HG03135 (cell line): ENCODE data around the gene HOXC11.

Source experiments
- ATAC-seq: cut with Tn5 transposase; IDR thresholded peaks from one replicate; pipeline ENCODE4 v1.9.1; 2021; ENCODE audit warnings: mild to moderate bottlenecking, moderate library complexity; ENCODE audit not compliant: unreplicated experiment

Gene HOXC11

DNA sequence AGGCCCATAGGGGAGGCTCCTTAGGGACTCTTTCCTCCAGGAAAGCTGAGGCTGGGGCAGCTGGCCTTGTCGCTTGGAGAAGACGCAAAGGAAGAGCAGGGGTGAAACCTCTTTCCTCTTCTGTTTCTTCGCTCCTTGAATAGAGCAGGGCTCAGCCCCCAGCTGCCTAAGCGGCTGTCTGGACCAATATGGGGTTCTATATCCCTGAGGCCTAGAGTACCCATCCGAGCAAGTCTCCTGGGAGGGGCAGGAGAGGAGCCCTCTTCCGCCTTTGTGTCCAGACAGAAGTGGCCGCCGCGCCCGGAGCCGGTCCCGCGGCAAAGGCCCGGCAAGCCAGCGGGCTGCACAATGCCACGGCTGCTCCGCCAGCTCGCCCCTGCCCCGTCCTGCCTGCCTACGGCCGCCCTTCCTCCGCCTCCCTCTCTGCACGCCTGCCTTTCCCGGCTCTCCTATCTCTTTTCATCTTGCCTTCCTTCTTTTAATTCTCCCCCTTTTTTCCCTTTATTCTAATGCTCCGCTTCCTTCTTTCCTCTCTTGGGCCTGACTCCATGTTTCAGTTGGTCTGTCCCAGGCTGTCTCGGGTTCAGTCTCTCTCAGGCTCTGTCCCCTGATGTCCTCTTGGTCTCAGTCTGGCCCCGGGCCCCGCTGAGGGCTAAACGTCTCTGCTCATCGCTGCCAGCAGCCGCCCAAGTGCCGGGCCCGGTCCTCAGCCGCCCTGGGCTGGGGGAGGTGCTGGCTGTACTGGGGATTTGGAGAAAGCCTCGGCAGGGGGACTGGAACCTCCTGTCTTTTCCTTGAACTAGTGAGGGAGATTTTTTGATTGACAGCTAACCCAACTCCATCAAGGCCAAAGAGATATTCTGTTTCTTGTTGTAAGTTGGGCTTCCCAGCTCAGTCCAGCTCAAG lies 24.5 kb downstream of the HOXC11 start:
- no peak for ATAC-seq

DNA sequence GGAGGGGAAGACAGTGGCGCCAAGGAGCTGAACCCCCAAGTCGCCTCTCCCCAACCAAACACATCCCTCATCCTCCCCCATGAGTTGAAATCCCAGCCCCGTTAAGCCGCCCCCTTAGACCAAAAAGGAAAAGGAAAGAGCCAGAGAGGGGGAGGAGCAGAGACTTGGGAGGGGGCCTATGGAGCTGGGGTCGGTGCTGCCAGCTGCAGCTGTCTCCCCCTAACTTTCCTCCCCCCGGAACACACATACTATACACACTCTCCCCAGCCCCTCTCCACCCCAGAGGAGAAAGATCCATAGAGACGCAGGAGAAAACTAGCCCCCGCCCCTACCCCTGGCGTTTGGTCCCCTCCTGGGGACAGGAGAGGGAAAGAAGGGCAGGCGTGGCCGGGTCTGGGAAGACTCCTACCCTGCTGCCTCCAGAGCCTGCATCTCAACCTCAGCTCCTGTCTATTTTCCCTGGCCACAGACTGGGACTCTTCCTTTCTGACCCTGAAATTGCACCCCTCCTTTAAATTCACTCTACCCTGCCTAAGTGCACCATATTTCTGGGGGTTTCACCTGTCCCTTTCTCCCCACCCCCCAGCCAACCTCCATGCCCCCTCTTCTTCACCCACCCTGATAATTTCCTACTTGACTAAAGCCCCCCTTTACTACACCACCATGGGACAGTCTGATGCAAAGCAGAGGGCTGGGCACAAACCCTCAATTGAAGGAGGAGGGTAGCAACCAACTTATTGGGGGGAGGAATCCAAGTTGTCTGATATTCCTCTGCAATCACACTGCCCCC lies 25.4 kb downstream of the HOXC11 start:
- ATAC-seq = no peak

DNA sequence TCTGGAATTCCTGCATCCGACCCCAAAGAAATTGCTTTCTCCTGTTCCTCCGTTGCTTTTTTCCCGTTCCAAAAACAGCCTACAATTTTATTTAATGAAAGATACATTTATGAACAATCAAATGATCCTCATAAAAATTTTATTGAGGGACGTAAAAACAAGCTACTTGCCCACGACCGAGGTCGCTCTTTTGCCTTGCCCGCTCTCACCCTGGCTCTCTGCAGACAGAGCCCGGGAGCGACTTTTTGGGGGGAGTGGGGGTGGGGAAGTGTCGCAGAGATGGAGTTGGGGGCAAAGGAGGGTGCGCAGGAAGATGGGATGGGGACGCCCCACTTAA lies 25.9 kb downstream of the HOXC11 start:
- no peak for ATAC-seq

DNA sequence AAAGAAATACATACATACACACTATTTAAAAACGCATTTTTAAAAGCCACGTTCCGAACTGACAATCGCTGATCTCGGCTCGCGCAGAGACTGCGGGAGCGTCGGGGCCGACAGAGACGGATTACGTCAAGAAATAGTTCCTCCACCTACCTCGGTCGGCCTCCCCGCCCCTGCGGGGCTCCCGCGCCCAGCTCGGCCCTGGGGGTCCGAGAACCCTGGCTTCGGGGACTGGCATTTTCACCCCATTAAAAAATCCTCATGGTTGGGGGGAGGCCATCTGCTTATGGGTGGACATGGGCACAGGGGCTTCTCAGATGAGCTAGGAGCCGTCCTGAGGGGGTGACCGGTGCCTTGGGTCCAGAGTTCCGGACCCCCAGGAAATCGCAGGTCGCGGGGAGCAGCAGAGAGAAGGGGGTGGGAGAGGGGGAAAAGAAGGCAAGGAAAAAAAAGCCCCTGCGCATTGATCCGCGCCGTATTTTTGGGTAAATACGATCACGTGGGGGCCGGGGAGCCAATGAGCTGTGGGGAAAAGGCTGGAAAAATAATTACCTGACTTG lies 26.7 kb downstream of the HOXC11 start:
- ATAC-seq = no peak

DNA sequence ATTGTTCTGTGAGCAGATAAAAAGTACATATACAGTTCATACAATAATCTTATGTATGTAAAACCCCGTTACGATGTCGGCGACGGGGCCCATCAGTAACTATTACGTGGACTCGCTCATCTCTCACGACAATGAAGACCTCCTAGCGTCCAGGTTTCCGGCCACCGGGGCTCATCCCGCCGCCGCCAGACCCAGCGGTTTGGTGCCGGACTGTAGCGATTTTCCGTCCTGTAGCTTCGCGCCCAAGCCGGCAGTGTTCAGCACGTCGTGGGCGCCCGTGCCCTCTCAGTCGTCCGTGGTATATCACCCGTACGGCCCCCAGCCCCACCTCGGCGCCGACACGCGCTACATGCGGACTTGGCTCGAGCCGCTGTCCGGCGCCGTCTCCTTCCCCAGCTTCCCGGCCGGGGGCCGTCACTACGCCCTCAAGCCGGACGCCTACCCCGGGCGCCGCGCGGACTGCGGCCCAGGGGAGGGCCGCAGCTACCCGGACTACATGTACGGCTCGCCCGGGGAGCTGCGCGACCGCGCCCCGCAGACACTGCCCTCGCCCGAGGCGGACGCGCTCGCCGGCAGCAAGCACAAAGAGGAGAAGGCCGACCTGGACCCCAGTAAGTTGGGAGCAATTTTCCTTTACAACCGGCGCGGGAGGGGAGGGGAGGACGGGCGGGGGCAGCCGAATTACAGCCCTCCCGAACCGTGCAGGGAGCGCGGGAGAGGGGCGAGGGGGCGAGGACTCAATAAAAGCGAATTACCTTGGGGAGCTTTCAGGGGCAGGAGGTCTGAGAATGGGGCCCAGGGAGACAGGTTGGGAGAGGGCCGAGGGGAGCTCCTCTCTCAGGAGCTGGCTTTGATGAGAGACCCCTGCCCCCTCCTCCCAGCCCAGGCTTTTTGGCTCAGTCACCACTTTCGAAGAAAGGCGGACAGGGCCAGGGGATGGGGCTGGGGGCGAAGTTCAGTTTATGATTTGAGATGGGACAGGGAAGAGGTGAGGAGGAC lies 27.5 kb downstream of the HOXC11 start, which contains the start of gene HOXC9:
TSS of gene HOXC9 (plus strand) at position 46 of the 999 bp plus-strand sequence. CDS start at position 74, 28 bp downstream.
- ATAC-seq = no peak

DNA sequence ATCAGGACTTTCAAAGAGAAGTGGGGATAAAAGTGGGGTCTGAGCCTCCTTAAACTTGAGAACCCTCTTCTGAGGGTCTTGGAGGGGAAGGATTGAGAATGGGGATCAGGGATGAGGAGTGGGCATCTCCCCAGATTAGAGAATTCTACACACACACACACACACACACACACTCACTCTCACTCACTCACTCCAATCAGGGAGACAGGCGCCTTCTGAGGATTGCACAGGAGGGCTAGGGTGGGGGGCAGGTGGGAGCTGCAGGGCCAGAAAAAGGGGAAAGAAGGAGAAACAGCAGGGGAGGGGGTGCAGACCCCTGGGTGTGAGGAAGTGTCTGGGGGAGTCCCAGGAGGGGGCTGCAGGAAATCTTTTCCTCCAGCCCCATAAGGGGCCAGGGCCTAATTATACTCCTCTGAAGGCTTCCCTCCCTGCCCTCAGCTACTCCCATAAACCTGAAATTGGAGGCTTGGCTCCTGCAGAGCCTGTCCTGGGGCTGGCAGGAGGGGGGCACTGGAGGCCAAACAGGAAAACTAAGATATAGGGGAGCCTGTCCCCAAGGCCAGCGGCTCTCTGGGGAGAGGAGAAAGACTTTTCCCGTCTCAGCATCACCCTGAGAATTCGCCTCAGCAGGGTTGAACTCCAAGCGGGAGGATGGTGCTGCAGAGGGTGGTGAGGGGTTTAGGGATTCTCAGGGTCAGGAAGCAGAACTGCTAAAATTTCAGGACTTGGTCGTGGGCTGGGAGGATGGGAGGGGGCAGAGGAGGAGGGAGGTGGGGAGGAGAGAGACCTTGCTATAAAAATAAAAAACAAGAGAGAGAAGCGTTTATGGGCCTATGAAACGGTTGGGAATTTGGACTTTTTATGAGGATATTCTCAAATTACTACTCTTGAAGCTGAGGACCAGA lies 28.6 kb downstream of the HOXC11 start:
- ATAC-seq = no peak

DNA sequence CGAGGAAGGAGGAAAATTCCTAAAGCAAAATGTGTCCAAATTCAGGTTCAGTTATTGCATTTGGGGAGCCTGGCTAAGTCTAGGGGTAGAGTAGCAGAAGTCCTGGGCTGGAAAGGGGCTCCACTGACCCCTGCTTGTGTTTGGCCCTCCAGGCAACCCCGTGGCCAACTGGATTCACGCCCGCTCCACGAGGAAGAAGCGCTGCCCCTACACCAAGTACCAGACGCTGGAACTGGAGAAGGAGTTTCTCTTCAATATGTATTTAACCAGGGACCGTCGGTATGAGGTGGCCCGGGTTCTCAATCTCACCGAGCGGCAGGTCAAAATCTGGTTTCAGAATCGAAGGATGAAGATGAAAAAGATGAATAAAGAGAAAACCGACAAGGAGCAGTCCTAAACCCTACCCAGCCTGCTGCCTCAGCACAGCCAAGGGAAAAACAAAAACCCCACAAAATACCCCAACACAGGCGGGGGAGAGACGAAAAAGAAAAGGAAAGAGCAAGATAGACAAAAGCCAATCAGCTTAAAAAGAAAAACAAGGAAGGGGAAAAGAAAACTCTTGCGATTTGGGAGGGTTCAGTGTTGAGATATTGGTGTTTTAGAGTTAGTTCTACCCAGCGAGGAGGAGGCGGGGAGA lies 29.5 kb downstream of the HOXC11 start:
- ATAC-seq = no peak

DNA sequence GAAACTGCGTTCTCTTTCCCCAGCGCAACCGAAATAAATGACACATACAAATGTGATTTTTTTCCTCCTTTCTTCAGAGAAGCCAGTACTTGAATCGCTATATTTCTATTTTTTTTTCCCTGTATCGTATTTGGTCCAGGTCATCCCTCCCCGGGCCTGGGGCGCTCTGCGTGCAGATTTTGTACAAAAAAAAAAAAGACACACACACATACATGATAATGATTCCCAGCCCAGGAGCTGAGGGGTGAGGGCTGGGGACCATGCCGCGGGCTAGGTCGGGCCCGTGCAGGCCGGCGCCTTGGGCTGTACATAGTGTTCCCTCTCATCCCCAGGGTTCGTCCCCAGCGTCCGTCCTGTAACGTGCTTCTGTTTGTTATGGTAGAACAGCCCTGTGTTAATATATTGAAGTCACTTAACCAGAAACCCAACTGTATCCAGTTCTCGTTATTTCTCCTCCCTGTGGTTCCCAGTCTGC lies 30.0 kb downstream of the HOXC11 start:
- ATAC-seq = no peak

DNA sequence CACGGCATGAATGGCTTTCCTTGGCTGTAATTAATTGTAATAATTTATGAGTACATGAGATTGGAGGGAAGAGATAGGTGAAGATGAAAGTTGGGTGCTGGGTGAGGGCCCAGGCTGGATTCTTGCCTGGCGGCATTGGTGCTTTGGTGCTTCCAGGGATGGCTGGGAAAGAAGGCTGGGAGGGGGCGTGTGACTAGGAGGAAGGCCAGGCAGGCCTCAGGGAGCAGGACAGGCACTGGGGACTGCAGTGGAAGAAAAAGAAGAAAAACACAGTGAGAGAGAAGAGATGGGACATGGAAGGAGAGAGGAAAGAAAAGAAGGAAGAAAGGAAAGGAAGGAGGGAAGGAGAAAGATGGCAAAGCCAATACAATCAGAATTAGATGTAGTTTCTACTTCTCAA lies 30.7 kb downstream of the HOXC11 start:
- ATAC-seq = no peak

DNA sequence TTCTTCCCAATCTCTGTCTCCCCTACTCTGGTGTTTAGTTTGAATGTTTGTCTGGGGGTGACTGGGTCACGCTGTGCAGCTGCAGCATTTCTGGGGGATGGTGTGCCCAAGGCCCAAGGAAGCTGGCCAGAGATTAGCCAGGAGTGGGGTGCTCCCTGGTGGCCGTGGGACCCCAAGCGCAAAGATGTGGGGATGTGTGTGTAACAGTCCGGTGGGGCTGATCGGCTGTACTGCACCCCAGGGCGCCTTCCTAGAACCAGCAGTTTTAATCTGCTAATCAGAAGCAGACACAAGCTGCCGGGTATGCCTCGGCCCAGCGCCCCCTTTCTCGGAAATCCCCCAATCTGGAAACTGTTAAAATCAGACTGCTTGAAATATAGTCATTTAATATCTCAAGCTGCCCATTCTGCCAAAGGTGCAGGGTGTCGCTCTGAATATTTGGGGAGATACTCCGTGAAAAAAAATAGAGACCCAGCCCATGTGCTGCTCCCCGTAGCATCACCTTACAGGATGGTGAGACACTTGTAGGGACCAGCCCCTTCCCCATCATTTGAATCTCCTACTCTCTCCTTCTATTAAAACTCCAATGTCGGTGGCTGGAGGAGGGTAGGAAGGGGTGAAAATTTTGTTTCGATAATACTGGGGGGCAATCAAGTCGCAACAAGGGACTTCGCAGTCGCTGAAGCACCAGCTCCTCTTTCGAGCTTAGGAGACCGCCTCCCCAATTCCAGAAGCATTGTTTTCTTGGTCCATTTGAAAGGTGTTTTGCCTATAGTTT lies 31.3 kb downstream of the HOXC11 start:
- ATAC-seq = no peak

DNA sequence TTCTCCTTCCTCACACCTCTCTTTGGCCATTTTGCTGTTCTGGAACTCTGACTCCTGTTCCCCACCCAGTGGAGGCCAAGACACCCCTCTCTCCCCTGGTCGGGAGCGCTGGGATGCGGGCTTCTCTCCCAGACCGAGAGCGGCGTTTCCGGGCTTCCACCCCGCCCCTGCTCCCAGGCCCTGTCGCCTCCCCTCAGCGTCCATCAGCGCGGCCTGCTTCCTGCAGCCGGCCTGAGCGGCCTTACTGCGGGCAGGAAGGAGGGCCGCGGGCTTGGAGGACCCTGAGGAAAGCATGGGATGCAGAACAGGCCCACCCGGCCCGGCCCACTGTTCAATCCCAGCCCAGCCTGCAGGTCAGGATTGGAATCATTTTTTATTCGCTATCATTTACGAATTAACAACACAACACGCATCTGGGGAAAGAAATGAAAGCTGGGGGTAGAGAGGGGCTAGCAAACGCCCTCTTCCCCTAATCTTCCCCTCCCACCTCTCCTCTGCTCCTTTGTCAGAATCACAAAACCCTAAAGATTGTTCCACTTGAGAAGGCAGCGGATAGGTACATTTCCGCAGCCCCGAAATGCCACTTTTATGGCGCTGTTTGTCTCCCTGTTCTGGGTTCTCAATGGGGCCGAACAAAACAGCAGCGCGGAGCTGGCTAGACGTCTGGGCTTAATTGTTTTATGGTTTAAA lies 32.1 kb downstream of the HOXC11 start:
- ATAC-seq = no peak

DNA sequence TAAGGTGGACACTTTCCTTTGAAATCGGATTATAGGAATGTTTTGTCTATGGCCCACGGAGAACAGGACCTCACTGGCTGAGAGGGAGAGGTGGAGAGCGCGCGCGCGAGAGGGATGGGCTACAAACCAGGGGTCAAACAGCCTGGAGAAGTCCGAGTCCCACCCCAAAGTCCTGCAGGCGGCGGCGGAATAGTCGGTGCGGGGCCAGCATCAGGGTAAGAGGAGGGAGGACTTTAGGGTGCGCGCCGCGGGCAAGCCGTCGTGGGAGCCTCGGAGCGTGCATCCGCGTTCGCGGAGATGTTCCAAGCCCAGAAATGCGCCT lies 32.6 kb downstream of the HOXC11 start:
- ATAC-seq = no peak

DNA sequence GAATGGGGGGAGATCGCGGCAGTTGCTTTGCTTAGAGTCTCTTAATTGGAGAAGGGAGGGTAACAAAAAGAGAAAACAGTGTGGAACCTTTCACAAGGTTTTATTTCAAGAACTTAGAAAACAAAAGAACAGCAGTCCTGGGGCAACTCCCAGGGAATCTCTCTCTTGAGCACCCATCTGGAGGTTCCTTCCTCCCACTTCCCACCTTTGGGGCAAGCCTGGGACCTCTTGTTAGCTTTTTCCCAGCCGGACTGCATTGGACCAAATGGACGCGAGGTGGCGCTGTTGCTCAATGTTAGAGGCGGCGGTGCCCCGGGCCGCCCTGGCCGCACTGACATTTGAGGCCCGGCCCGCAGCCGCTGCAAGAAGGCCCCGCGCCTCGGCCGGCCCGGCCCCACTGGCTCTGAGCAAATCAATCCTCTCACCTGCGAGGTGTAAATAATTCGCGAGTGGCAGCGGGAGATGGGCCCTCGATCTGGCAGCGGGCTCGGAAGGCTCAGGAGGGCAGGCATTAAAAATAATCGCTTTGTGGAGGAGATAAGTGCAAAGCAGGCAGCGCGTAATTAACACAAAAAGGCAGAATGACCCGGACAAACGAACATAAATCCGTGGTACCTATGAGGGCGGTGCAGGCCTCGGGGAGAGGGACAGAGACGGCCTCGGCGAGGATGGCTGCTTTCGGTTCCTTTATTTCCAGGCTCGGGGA lies 33.1 kb downstream of the HOXC11 start:
- no peak for ATAC-seq

DNA sequence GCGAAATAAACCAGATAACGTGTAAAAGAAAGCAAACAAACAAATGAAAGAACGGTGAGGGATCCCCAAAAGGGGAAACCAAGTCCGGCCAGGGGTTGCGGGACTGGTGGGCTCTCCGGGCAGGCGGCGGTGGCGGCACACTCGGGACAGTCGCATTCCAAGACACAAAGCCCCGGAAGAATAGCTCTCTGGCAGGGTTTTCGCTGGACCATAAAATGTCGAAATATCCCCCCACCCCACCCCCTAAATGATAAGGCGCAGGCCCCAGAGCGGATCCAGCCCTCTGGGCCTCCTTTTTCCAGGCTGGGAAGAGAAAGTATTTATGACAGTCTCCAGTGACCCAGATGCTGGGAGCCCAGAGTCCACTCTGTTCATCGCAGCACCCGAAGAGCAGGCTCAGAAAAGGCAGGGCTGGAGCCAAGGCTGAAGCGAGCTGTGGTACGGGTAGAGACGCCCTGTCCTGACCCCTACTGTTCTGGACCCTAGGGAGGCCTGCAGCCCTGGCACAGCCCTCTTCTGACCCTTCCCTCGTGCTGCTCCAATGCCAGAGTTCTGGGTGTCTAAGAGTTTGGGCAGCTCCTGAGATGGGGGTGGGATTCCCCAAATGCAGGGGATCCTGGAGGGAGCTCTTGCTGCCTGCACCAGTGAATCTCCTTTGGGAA lies 33.8 kb downstream of the HOXC11 start:
- no peak for ATAC-seq

DNA sequence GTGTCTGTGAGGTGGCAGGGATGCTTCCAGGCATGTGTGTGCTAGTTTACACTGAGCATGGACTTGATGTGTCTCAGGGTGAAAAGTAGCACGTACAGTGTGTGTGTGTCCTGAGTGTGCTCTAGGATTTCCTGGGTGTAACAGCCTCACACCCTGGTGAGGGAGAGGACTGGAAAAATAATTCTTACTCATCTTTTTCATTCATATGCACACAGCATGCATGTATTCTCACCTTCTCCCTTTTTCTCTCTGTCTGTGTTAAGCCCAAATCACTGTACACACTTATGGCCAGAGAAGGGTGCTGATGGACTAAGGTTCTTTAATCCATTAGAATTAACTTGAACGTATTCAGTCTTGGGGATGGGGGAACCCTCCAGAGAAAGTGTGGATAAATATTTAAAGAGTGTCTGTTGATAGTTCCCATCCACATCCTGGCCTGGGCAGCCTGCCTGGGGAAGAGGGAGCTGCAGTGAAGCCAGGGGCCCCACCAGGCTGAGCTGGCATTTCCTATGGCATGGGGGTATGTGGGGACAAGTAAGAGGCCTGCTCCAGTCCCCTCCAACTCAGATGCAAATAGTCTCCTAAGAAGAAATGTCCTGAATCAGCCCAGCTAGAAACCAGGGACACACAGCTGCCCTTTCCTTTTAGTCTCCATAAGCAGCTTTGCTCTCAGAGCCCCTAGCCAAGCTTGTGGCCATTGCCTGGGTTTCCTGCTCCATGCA lies 34.8 kb downstream of the HOXC11 start:
- ATAC-seq = no peak

DNA sequence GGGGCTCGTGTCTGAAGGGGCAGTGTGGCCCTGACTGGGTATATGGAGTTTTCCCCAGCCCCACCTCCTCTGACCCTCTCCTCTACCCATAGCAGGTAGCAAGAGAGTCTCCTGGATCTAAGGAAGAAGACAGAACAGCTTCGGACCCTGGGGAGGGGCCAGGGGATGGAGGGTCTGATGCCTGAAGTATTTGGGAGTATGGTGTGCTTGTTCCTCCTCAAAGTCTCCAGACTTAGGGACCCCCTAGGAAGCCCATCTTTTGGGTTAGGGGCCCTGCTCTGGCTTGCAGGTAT lies 35.3 kb downstream of the HOXC11 start:
- ATAC-seq = no peak
